Loucy (cell line): ENCODE data around the gene ZNF593OS.
A peak's percentile ranks its signal among the peaks of the same experiment; 100 is the strongest.

ENCODE experiments used
- H2AFZ ChIP-seq: fragments of 200-600 bp; sonication (generic); 2 replicates; pipeline ENCODE4 v1.6.0; 2016; ENCODE audit warnings: antibody characterized with exemption, mild to moderate bottlenecking, low read length, moderate library complexity
- H3F3A ChIP-seq: fragments of 200-600 bp; 2 replicates; pipeline ENCODE4 v1.6.0; 2016; ENCODE audit warnings: antibody characterized with exemption, low read depth, mild to moderate bottlenecking
- H3K27me3 ChIP-seq: fragments of 200-600 bp; sonication (generic); 2 replicates; pipeline ENCODE4 v1.6.1; 2014; ENCODE audit warnings: low read length, mild to moderate bottlenecking; ENCODE audit not compliant: insufficient read depth, poor library complexity, severe bottlenecking
- H3K36me3 ChIP-seq: fragments of 200-600 bp; sonication (generic); 2 replicates; pipeline ENCODE4 v1.6.1; 2016; ENCODE audit warnings: low read length; ENCODE audit not compliant: insufficient read depth
- H3K4me1 ChIP-seq: fragments of 200-600 bp; sonication (generic); 2 replicates; pipeline ENCODE4 v1.5.1; 2014; ENCODE audit warnings: low read length, mild to moderate bottlenecking; ENCODE audit not compliant: insufficient read depth, poor library complexity, severe bottlenecking
- H3K4me2 ChIP-seq: fragments of 200-600 bp; sonication (generic); 2 replicates; pipeline ENCODE4 v1.6.0; 2014; ENCODE audit warnings: antibody characterized with exemption, low read length, low read depth, mild to moderate bottlenecking; ENCODE audit not compliant: poor library complexity, severe bottlenecking
- H3K4me3 ChIP-seq: fragments of 200-600 bp; sonication (generic); 2 replicates; pipeline ENCODE4 v1.5.1; 2014; ENCODE audit warnings: low read length, mild to moderate bottlenecking, mixed read lengths; ENCODE audit not compliant: poor library complexity, severe bottlenecking
- H3K79me2 ChIP-seq: fragments of 200-600 bp; sonication (generic); 2 replicates; pipeline ENCODE4 v1.6.1; 2014; ENCODE audit warnings: low read length; ENCODE audit not compliant: insufficient read depth
- H3K9ac ChIP-seq: fragments of 200-600 bp; sonication (generic); 2 replicates; pipeline ENCODE4 v1.6.0; 2014; ENCODE audit warnings: mild to moderate bottlenecking, low read depth, low read length, moderate library complexity; ENCODE audit not compliant: poor library complexity, severe bottlenecking
- H3K9me2 ChIP-seq: fragments of 200-600 bp; sonication (generic); replicated peaks from 2 replicates; pipeline ENCODE4 v1.6.1; 2016; ENCODE audit warnings: low read depth, low read length, mixed read lengths
- H3K9me3 ChIP-seq: fragments of 200-600 bp; sonication (generic); 2 replicates; pipeline ENCODE4 v1.6.1; 2014; ENCODE audit warnings: mild to moderate bottlenecking, antibody characterized with exemption, low read length, low read depth; ENCODE audit not compliant: insufficient read depth
- H4K20me1 ChIP-seq: fragments of 200-600 bp; sonication (generic); 2 replicates; pipeline ENCODE4 v1.6.0; 2014; ENCODE audit warnings: antibody characterized with exemption, low read length, mild to moderate bottlenecking; ENCODE audit not compliant: insufficient read depth, poor library complexity, severe bottlenecking
- EZH2phosphoT487 ChIP-seq: fragments of 200-600 bp; IDR thresholded peaks from 2 replicates; pipeline ENCODE4 v1.6.1; 2018; ENCODE audit warnings: antibody characterized with exemption, mild to moderate bottlenecking, moderate library complexity, borderline replicate concordance
- TF ChIP-seq, protein P1 (sequence below): fragments of 200-600 bp; sonication (generic); conservative IDR thresholded peaks from 2 replicates; pipeline ENCODE4 v1.5.1; 2014; ENCODE audit warnings: mild to moderate bottlenecking, antibody characterized with exemption, low read length

Gene ZNF593OS

DNA sequence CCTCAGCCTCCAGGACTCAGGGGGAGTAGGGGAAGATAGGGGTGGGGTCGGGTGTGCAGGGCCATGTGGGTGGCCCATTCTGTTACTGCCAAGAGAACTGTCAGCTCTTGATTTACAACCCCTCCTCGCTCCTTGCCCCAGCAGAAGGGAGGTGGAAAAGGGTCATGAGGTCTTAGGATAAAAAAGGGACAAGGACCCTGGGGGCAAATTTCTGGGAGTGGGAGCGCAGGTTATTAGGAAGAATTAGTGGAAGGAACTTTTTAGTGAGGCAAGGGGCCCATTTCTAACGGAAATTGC lies 11.9 kb downstream of the ZNF593OS start:
- peaks cover 32% of the 10 kb centered on the region for H3K79me2 ChIP-seq
- H3F3A ChIP-seq, result no peaks in the 10 kb centered on the region
- no peaks in the 10 kb centered on the region for H3K9me2 ChIP-seq
- no peaks in the 10 kb centered on the region for H3K27me3 ChIP-seq
- peaks cover 65% of the 10 kb centered on the region for H3K4me1 ChIP-seq
- peak overlapping the region; percentile 76 for H3K4me3 ChIP-seq
- TF ChIP-seq, protein P1, sequence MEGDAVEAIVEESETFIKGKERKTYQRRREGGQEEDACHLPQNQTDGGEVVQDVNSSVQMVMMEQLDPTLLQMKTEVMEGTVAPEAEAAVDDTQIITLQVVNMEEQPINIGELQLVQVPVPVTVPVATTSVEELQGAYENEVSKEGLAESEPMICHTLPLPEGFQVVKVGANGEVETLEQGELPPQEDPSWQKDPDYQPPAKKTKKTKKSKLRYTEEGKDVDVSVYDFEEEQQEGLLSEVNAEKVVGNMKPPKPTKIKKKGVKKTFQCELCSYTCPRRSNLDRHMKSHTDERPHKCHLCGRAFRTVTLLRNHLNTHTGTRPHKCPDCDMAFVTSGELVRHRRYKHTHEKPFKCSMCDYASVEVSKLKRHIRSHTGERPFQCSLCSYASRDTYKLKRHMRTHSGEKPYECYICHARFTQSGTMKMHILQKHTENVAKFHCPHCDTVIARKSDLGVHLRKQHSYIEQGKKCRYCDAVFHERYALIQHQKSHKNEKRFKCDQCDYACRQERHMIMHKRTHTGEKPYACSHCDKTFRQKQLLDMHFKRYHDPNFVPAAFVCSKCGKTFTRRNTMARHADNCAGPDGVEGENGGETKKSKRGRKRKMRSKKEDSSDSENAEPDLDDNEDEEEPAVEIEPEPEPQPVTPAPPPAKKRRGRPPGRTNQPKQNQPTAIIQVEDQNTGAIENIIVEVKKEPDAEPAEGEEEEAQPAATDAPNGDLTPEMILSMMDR, result no peak
- TF ChIP-seq EZH2phosphoT487, result no peak
- H4K20me1 ChIP-seq, result no peaks in the 10 kb centered on the region
- H2AFZ ChIP-seq, result no peak overlapping the region
- peak overlapping the region; percentile 98 for H3K4me2 ChIP-seq
- peak overlapping the region; percentile 90 for H3K9ac ChIP-seq
- H3K9me3 ChIP-seq, result no peaks in the 10 kb centered on the region
- no peaks in the 10 kb centered on the region for H3K36me3 ChIP-seq

DNA sequence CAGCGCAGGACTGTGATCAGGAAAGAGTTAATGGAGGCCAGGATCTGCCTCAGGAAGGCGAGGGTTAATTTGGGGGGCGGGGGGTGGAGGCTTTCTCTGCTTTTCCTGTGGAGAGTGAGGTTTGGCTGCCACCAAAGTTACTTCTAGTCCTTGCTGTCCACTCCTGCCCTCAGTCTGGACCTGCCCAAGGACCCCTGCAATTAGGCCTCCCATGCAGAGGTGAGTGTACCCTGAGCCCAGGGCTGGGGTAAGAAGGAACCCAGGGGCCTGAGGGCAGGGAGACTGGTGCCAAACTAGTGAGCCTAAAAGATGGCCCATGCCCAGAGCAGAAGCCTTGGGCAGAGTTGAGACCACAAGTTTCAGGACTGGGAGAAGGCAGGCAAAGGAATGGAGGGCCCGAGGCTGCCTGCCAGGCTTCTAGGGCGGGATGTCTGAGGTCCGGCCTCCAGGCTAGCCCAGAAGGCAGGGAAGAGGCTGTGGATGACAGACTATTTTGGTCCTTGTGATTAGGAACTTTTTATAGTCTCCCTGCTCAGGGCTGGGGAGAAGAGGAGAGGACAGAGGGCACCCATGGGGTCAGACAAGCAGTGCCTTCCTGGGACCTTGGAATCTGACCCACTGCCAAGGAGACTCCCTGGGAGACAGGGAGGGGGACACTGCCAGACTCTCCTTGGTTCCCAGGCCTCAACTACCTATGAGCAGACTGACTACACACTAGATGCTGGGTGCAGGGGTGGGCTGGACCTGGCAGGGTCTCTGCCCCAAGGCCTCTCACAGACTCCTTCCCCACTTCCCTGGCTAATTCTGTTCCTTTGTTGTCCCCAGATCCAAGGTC lies 12.5 kb downstream of the ZNF593OS start, which contains the start of gene FAM110D:
Gene FAM110D, plus strand, starts transcription at position 172 of the 835 bp plus-strand sequence. CDS start 2,213 bp downstream, outside the sequence.
- Histone ChIP-seq H3K4me1 (peaks cover 67% of the 10 kb centered on the region), H3K9me3 (no peaks in the 10 kb centered on the region), H3K9ac (peak within 1 kb of the TSS; percentile 90), H4K20me1 (no peaks in the 10 kb centered on the region), H3K4me3 (peak within 1 kb of the TSS; percentile 76), H3K27me3 (no peaks in the 10 kb centered on the region), H3F3A (no peaks in the 10 kb centered on the region), H2AFZ (no peak within 1 kb of the TSS), H3K4me2 (peak within 1 kb of the TSS; percentile 98), H3K9me2 (no peaks in the 10 kb centered on the region), H3K36me3 (no peaks in the 10 kb centered on the region), H3K79me2 (peaks cover 32% of the 10 kb centered on the region)
- TF ChIP-seq, protein P1, result no peak
- TF ChIP-seq EZH2phosphoT487, result no peak

DNA sequence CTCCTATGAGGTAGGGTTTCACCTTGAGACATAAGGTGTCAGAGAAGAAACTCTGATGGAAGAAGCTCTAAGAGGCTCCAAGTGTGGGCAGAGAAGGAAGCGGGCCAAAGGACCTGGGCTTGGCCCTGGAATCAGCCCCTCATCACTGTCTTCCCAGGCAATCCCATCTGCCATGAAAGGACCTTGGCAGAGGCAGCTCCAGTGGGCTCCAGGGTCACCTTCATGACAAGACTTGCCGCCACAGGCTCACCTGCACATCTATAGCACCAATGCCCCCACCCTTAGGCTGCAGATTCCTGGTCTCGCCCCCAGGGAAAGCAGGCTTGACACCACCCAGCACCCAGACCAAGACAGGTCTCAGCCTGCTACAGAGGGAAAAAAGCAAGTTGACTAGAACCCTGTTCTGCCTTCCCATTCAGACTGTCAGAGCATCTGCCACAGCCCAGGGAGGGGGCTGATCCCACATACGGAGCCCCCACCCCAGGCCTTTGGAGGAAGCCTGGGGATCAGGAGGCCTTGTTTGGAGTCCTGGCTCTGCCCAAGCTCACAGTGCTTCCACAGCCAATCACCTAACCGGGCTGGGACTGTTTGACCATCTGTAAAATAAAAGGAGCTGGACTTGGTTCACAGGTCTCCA lies 13.2 kb downstream of the ZNF593OS start:
- peak overlapping the region; percentile 98 for H3K4me2 ChIP-seq
- no peaks in the 10 kb centered on the region for H3K27me3 ChIP-seq
- H3K9ac ChIP-seq, result peak overlapping the region; percentile 90

More for the DNA sequence above, 13.2 kb downstream of the ZNF593OS start:
- H4K20me1 ChIP-seq, result no peaks in the 10 kb centered on the region
- no peaks in the 10 kb centered on the region for H3K9me2 ChIP-seq
- peaks cover 67% of the 10 kb centered on the region for H3K4me1 ChIP-seq
- no peaks in the 10 kb centered on the region for H3K9me3 ChIP-seq
- no peaks in the 10 kb centered on the region for H3K36me3 ChIP-seq
- no peak overlapping the region for H2AFZ ChIP-seq
- TF ChIP-seq EZH2phosphoT487, result no peak
- TF ChIP-seq, protein P1, result no peak
- H3K4me3 ChIP-seq, result peak overlapping the region; percentile 76
- H3F3A ChIP-seq, result no peaks in the 10 kb centered on the region
- peaks cover 32% of the 10 kb centered on the region for H3K79me2 ChIP-seq
